Measurements from ENCODE around the gene FOXP3.

FOXP3 gene

GRCh38 chrX:49249616-49250015, 14.9 kb downstream of the FOXP3 start:
- DNase-seq (ENCODE audit: low spot score) = no peak

GRCh38 chrX:49249071-49249470, 15.4 kb downstream of the FOXP3 start:
- DNase-seq (ENCODE audit: low spot score) = no peak

GRCh38 chrX:49247916-49248811, 16.3 kb downstream of the FOXP3 start:
- DNase-seq (ENCODE audit: low spot score) = no peak

GRCh38 chrX:49247346-49247745, 17.2 kb downstream of the FOXP3 start:
- no peak for DNase-seq (ENCODE audit: low spot score)

GRCh38 chrX:49246541-49246940, 18.0 kb downstream of the FOXP3 start:
- no peak for DNase-seq (ENCODE audit: low spot score)

- DNase-seq (ENCODE audit: low spot score) = no peak
These were observed 20.3 kb downstream of the FOXP3 start for GRCh38 chrX:49244207-49244606.

- DNase-seq (ENCODE audit: low spot score) = no peak
These were observed 21.3 kb downstream of the FOXP3 start for GRCh38 chrX:49243166-49243565.

- no peak for DNase-seq (ENCODE audit: low spot score)
These were observed 21.9 kb downstream of the FOXP3 start for GRCh38 chrX:49242545-49243066.

- DNase-seq (ENCODE audit: low spot score) = no peak
These were observed 25.8 kb downstream of the FOXP3 start for GRCh38 chrX:49238735-49239134.

- no peak for DNase-seq (ENCODE audit: low spot score)
These were observed 27.4 kb downstream of the FOXP3 start for GRCh38 chrX:49237060-49237459.

- no peak for DNase-seq (ENCODE audit: low spot score)
These were observed 30.5 kb downstream of the FOXP3 start for GRCh38 chrX:49233887-49234555.

- DNase-seq (ENCODE audit: low spot score) = peak; percentile 79
These were observed 31.3 kb downstream of the FOXP3 start, which contains the start of gene CACNA1F for GRCh38 chrX:49233176-49233575. Gene CACNA1F, minus strand, starts transcription at chrX:49233340. Its CDS starts 31 bp downstream, at chrX:49233309.

- no peak for DNase-seq (ENCODE audit: low spot score)
These were observed 32.0 kb downstream of the FOXP3 start for GRCh38 chrX:49232525-49232924.

- no peak for DNase-seq (ENCODE audit: low spot score)
These were observed 33.0 kb downstream of the FOXP3 start for GRCh38 chrX:49231333-49232000.

- no peak for DNase-seq (ENCODE audit: low spot score)
These were observed 33.8 kb downstream of the FOXP3 start for GRCh38 chrX:49230500-49231232.

GRCh38 chrX:49228185-49228584, 36.3 kb downstream of the FOXP3 start:
- no peak for DNase-seq (ENCODE audit: low spot score)

GRCh38 chrX:49227726-49228125, 36.8 kb downstream of the FOXP3 start:
- DNase-seq (ENCODE audit: low spot score) = no peak

GRCh38 chrX:49226946-49227345, 37.6 kb downstream of the FOXP3 start:
- DNase-seq (ENCODE audit: low spot score) = no peak

GRCh38 chrX:49225858-49226257, 38.7 kb downstream of the FOXP3 start:
- no peak for DNase-seq (ENCODE audit: low spot score)

GRCh38 chrX:49221868-49222267, 42.6 kb downstream of the FOXP3 start:
- no peak for DNase-seq (ENCODE audit: low spot score)

GRCh38 chrX:49220100-49220499, 44.4 kb downstream of the FOXP3 start:
- DNase-seq (ENCODE audit: low spot score) = no peak

- DNase-seq (ENCODE audit: low spot score) = no peak
These were observed 49.4 kb downstream of the FOXP3 start for GRCh38 chrX:49214996-49215526.

All from D341Med (cell line).